Sigmoid colon (tissue), 4 donors: ENCODE measurements around the gene LIME1.

ENCODE experiments used
- EP300 ChIP-seq, 4 donors: sonication (generic); formaldehyde crosslinking; IDR thresholded peaks; one replicate each; pipeline ENCODE4 v1.6.1; 2017; ENCODE audit warnings: antibody characterized with exemption in 4 of 4
- POLR2A ChIP-seq, 2 donors: fragments of 450-650 bp; IDR thresholded peaks; one replicate each; pipeline ENCODE4 v1.6.1; 2016; ENCODE audit warnings: antibody characterized with exemption in 2 of 2, mild to moderate bottlenecking in 2 of 2, moderate library complexity in 2 of 2
- POLR2AphosphoS5 ChIP-seq, 4 donors: sonication (generic); formaldehyde crosslinking; IDR thresholded peaks; one replicate each; pipeline ENCODE4 v1.6.1; 2017; ENCODE audit warnings: antibody characterized with exemption in 4 of 4
- TF ChIP-seq, protein P1 (sequence below), 4 experiments: fragments of 450-650 bp in 3 of 4; fragments of 200-600 bp in 1 of 4; IDR thresholded peaks; one replicate each; pipeline ENCODE4 v1.5.1; 2016 to 2019; ENCODE audit warnings: antibody characterized with exemption in 4 of 4, mild to moderate bottlenecking in 3 of 4, moderate library complexity in 2 of 4

DNA sequence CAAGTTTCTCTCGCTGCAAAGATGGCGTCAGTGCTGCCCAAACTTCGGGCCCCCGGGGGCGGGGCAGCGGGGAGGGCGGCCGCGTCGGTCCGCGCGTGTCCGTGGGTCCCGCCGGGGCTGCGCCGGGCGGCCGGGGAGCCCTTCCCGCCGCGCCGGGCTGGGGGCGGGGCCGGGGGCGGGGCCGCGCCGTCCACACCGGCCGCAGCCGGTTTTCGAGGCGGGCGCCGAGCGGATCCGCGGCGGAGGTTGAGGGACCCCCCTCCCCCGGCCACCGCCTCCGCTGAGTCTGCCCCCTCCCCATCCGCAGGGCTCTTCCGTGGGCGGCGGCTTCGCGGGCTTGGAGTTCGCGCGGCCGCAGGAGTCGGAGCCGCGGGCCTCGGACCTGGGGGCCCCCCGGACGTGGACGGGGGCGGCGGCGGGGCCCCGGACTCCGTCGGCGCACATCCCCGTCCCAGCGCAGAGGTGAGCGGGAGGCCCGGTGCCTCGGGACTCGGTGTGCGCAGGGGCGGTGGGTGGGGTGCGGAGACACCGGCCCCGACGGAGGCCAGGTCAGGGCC lies 3.7 kb downstream of the LIME1 start:
- TF ChIP-seq, protein P1, sequence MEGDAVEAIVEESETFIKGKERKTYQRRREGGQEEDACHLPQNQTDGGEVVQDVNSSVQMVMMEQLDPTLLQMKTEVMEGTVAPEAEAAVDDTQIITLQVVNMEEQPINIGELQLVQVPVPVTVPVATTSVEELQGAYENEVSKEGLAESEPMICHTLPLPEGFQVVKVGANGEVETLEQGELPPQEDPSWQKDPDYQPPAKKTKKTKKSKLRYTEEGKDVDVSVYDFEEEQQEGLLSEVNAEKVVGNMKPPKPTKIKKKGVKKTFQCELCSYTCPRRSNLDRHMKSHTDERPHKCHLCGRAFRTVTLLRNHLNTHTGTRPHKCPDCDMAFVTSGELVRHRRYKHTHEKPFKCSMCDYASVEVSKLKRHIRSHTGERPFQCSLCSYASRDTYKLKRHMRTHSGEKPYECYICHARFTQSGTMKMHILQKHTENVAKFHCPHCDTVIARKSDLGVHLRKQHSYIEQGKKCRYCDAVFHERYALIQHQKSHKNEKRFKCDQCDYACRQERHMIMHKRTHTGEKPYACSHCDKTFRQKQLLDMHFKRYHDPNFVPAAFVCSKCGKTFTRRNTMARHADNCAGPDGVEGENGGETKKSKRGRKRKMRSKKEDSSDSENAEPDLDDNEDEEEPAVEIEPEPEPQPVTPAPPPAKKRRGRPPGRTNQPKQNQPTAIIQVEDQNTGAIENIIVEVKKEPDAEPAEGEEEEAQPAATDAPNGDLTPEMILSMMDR (IDR thresholded peaks at IDR 0.05), result no peak
- no peak for TF ChIP-seq POLR2AphosphoS5 (IDR thresholded peaks at IDR 0.05)
- no peak for TF ChIP-seq POLR2A (IDR thresholded peaks at IDR 0.05)
- TF ChIP-seq EP300 (IDR thresholded peaks at IDR 0.05), result no peak
